Endodermal cell (in vitro differentiated cells): ENCODE data around the gene MRC2. TPM values are rescaled to one million over a fixed set of nuclear protein-coding genes. Genes with fewer than 3 reads are reported as not detected.
A peak's percentile ranks its signal among the peaks of the same experiment; 100 is the strongest.
"Not testable (repeated sequence)": the region's sequence is repeated elsewhere in the genome, so short reads cannot be mapped to it uniquely, and the experiment has no call there.

Source experiments
- DNase-seq: peaks from one replicate; pipeline ENCODE4 v3.0.0-alpha.2; 2017
- H3K27ac ChIP-seq: 2 replicates; pipeline ENCODE4 v1.5.1; 2013; ENCODE audit warnings: mild to moderate bottlenecking, low read depth, low read length, moderate library complexity
- H3K27me3 ChIP-seq: 2 replicates; pipeline ENCODE4 v1.6.1; 2013; ENCODE audit warnings: mild to moderate bottlenecking, low read length, moderate library complexity; ENCODE audit not compliant: insufficient read depth, control insufficient read depth, poor library complexity, severe bottlenecking
- H3K36me3 ChIP-seq: 2 replicates; pipeline ENCODE4 v1.7.0; 2013; ENCODE audit warnings: mild to moderate bottlenecking, low read length, moderate library complexity; ENCODE audit not compliant: control insufficient read depth, insufficient read depth
- H3K4me1 ChIP-seq: one replicate; pipeline ENCODE4 v1.7.0; 2013; ENCODE audit warnings: low read length; ENCODE audit not compliant: control insufficient read depth, insufficient read depth
- H3K4me3 ChIP-seq: 2 replicates; pipeline ENCODE4 v1.5.1; 2013; ENCODE audit warnings: mild to moderate bottlenecking, low read length, moderate library complexity
- H3K9ac ChIP-seq: 2 replicates; pipeline ENCODE4 v1.6.1; 2013; ENCODE audit warnings: mild to moderate bottlenecking, low read length, moderate library complexity; ENCODE audit not compliant: poor library complexity, severe bottlenecking; ENCODE audit errors: extremely low read depth
- H3K9me3 ChIP-seq: 2 replicates; pipeline ENCODE4 v1.6.1; 2013; ENCODE audit warnings: mild to moderate bottlenecking, low read length, moderate library complexity; ENCODE audit not compliant: control insufficient read depth
- H3K27ac Mint-ChIP-seq: 2 replicates; pipeline ENCODE4 v1.8.0; 2020; ENCODE audit warnings: mixed read lengths
- H3K27me3 Mint-ChIP-seq: 2 replicates; pipeline ENCODE4 v1.8.0; 2021; ENCODE audit warnings: mild to moderate bottlenecking, mixed read lengths; ENCODE audit not compliant: insufficient read depth
- H3K36me3 Mint-ChIP-seq: 2 replicates; pipeline ENCODE4 v1.8.0; 2020; ENCODE audit warnings: low read depth, mixed read lengths
- H3K4me1 Mint-ChIP-seq: 2 replicates; pipeline ENCODE4 v1.8.0; 2020; ENCODE audit warnings: mixed read lengths
- H3K4me3 Mint-ChIP-seq: 2 replicates; pipeline ENCODE4 v1.8.0; 2020; ENCODE audit warnings: mild to moderate bottlenecking, moderate library complexity, mixed read lengths
- H3K9me3 Mint-ChIP-seq: 2 replicates; pipeline ENCODE4 v1.8.0; 2020; ENCODE audit warnings: mild to moderate bottlenecking, mixed read lengths
- CTCF ChIP-seq: fragments of 200-600 bp; sonication (generic); conservative IDR thresholded peaks from 2 replicates; pipeline ENCODE4 v1.5.0; 2021; ENCODE audit warnings: antibody characterized with exemption, mild to moderate bottlenecking
- WGBS, 2 experiments: methylation state at CpG; one replicate each; pipeline versions ENCODE4 v1.1.5 to v1.1.7; 2013; ENCODE audit warnings: missing lambda C conversion rate in 2 of 2, mixed read lengths in 1 of 2; ENCODE audit not compliant: insufficient coverage in 1 of 2, insufficient read length in 1 of 2; 5-methylcytosine and 5-hydroxymethylcytosine counted together
- total RNA-seq, 2 donors: library from RNA; stranded (reverse); fragmentation: NEBNext Ultra II Directional in 1 of 2; extraction: Animal tissue kit (Norgen Biotek cat#: 25700) in 1 of 2; gene quantifications; 2 replicates in 1 of 2; 3 replicates in 1 of 2; pipeline ENCODE4 v1.2.1, GENCODE V29; 2021

MRC2 gene
- total RNA-seq, 2 donors from 2014 or later: 103 to 165 TPM

- peaks cover 84% of the 10 kb centered on the region for H3K36me3 ChIP-seq
- no peak overlapping the region for H3K9ac ChIP-seq
- no peaks in the 10 kb centered on the region for H3K9me3 Mint-ChIP-seq
- no peak overlapping the region for H3K4me3 Mint-ChIP-seq
- H3K4me1 Mint-ChIP-seq: peaks cover 52% of the 10 kb centered on the region
- H3K4me3 ChIP-seq: no peak overlapping the region
- H3K27ac ChIP-seq: no peak overlapping the region
- no peak for DNase-seq
- no peaks in the 10 kb centered on the region for H3K27me3 Mint-ChIP-seq
- TF ChIP-seq CTCF: no peak
- H3K27ac Mint-ChIP-seq: peak overlapping the region; percentile 7
- no peaks in the 10 kb centered on the region for H3K27me3 ChIP-seq
- peaks cover 9% of the 10 kb centered on the region for H3K4me1 ChIP-seq
- peaks cover 67% of the 10 kb centered on the region for H3K36me3 Mint-ChIP-seq
- H3K9me3 ChIP-seq: no peaks in the 10 kb centered on the region
- 91 to 94% methylated on average over 3 to 5 of the region's 5 CpGs for WGBS, 2 experiments
Observed at GRCh38 chr17:62611292-62611691, 16.2 kb upstream of the MRC2 start.

- no peak overlapping the region for H3K4me3 ChIP-seq
- no peaks in the 10 kb centered on the region for H3K9me3 ChIP-seq
- DNase-seq: no peak
- peaks cover 10% of the 10 kb centered on the region for H3K4me1 ChIP-seq
- Mint-ChIP-seq H3K36me3 (peaks cover 64% of the 10 kb centered on the region), H3K4me1 (peaks cover 52% of the 10 kb centered on the region), H3K4me3 (no peak overlapping the region), H3K27me3 (no peaks in the 10 kb centered on the region), H3K27ac (peak overlapping the region; percentile 74), H3K9me3 (no peaks in the 10 kb centered on the region)
- H3K27me3 ChIP-seq: no peaks in the 10 kb centered on the region
- no peak overlapping the region for H3K27ac ChIP-seq
- no peak overlapping the region for H3K9ac ChIP-seq
- WGBS, 2 experiments: 94 to 99% methylated on average over 6 to 8 of the region's 8 CpGs
- peaks cover 83% of the 10 kb centered on the region for H3K36me3 ChIP-seq
- no peak for TF ChIP-seq CTCF
Observed at GRCh38 chr17:62611728-62612127, 15.7 kb upstream of the MRC2 start.

- WGBS, 2 experiments: 71 to 94% methylated on average over 1 to 11 of the region's 12 CpGs
- H3K27me3 Mint-ChIP-seq, H3K4me3 Mint-ChIP-seq, H3K27me3 ChIP-seq, H3K9me3 ChIP-seq, H3K9ac ChIP-seq, H3K27ac ChIP-seq, H3K4me3 ChIP-seq, H3K9me3 Mint-ChIP-seq: not testable (repeated sequence)
- H3K4me1 ChIP-seq: peaks cover 12% of the 10 kb centered on the region
- peaks cover 78% of the 10 kb centered on the region for H3K36me3 ChIP-seq
- DNase-seq: peak; percentile 38
- Mint-ChIP-seq H3K4me1 (peaks cover 58% of the 10 kb centered on the region), H3K36me3 (peaks cover 58% of the 10 kb centered on the region), H3K27ac (peak overlapping the region; percentile 74)
Observed at GRCh38 chr17:62612289-62612688, 15.2 kb upstream of the MRC2 start.

GRCh38 chr17:62613095-62613494, 14.4 kb upstream of the MRC2 start:
- not testable (repeated sequence) for H3K4me3 Mint-ChIP-seq, H3K4me3 ChIP-seq, H3K9me3 Mint-ChIP-seq, H3K9me3 ChIP-seq, DNase-seq, H3K9ac ChIP-seq, H3K27me3 ChIP-seq, H3K27ac ChIP-seq, H3K27me3 Mint-ChIP-seq, H3K27ac Mint-ChIP-seq
- H3K36me3 ChIP-seq: peaks cover 70% of the 10 kb centered on the region
- H3K36me3 Mint-ChIP-seq: peaks cover 50% of the 10 kb centered on the region
- peaks cover 16% of the 10 kb centered on the region for H3K4me1 ChIP-seq
- WGBS, 2 experiments: 100% methylated on average over 1 of the region's 4 CpGs; no CpG with 5 or more reads in 1 of the 2 experiments
- H3K4me1 Mint-ChIP-seq: peaks cover 66% of the 10 kb centered on the region
